Activated CD4-positive, alpha-beta T cell treated with anti-CD3 and anti-CD28 coated beads, Interleukin-2, amount 10 ng/mL, durations not matched to agents 7 days and 5 days (primary cell): ENCODE measurements around the gene TAF10. TPM values are rescaled to one million over a fixed set of nuclear protein-coding genes. Genes with fewer than 3 reads are reported as not detected.

Source experiments
- CTCF ChIA-PET: fragments of 350-600 bp; sonication (Branson Sonifier 250); formaldehyde crosslinking; loops from one replicate; lab custom pipeline; 2021; ENCODE audit warnings: antibody characterized with exemption; lab: Charles Lee
- POLR2A ChIA-PET: fragments of 350-600 bp; sonication (Branson Sonifier 250); formaldehyde crosslinking; loops from one replicate; lab custom pipeline; 2021; ENCODE audit warnings: antibody characterized with exemption; lab: Charles Lee
- DNase-seq: peaks from one replicate; pipeline ENCODE4 v3.0.0-alpha.2; 2020
- H3K27ac Mint-ChIP-seq: one replicate; pipeline ENCODE4 v1.8.0; 2021; ENCODE audit warnings: mild to moderate bottlenecking, moderate library complexity, mixed read lengths
- H3K27me3 Mint-ChIP-seq: one replicate; pipeline ENCODE4 v1.8.0; 2021; ENCODE audit warnings: mixed read lengths
- H3K36me3 Mint-ChIP-seq: one replicate; pipeline ENCODE4 v1.8.0; 2021; ENCODE audit warnings: low read depth, mixed read lengths
- H3K4me1 Mint-ChIP-seq: one replicate; pipeline ENCODE4 v1.8.0; 2021; ENCODE audit warnings: mixed read lengths
- H3K4me3 Mint-ChIP-seq: one replicate; pipeline ENCODE4 v1.8.0; 2021; ENCODE audit warnings: mild to moderate bottlenecking, moderate library complexity, mixed read lengths
- H3K9me3 Mint-ChIP-seq: one replicate; pipeline ENCODE4 v1.8.0; 2021; ENCODE audit warnings: mixed read lengths
- total RNA-seq, 2 experiments: library from RNA; stranded (reverse); gene quantifications; one replicate each; pipeline ENCODE4 v1.2.3, GENCODE V29; 2021

TAF10 gene
- total RNA-seq, 2 experiments from 2014 or later = 138 to 156 TPM

- ChIA-PET CTCF (interaction anchor here (0.8 to 2.4 kb wide), 15 partner anchors 11 to 91 kb away, joined by 3 to 12 read pairs (median 4); partner anchors contain the start of gene MRPL17), POLR2A (interaction anchor here (0.6 to 0.9 kb wide), 2 partner anchors 138 to 144 kb away, joined by 3 read pairs; partner anchors contain the start of genes ARFIP2 and TIMM10B)
- Mint-ChIP-seq H3K27me3 (no peaks in the 10 kb centered on the region), H3K36me3 (peaks cover 16% of the 10 kb centered on the region), H3K4me1 (peaks cover 7% of the 10 kb centered on the region), H3K4me3 (no peak within 1 kb of the TSS), H3K9me3 (no peaks in the 10 kb centered on the region), H3K27ac (no peak within 1 kb of the TSS)
- peak; percentile 94 for DNase-seq
Measured at GRCh38 chr11:6619004-6619745, 7.2 kb upstream of the TAF10 start, which contains the start of gene TPP1. TPP1 (minus strand) TSS chr11:6619422; CDS start chr11:6619400, 22 bp downstream.

- Mint-ChIP-seq H3K4me1 (peaks cover 7% of the 10 kb centered on the region), H3K4me3 (no peak overlapping the region), H3K27ac (no peak overlapping the region)
Measured at GRCh38 chr11:6618117-6619003, 6.3 kb upstream of the TAF10 start.

GRCh38 chr11:6617315-6617781 lies 5.3 kb upstream of the TAF10 start:
- POLR2A ChIA-PET = interaction anchor here (1.0 kb wide), 1 partner anchor 10 kb away, joined by 3 read pairs; no protein-coding TSS in a partner anchor
- CTCF ChIA-PET = interaction anchor here (0.6 to 1.6 kb wide), 6 partner anchors 10 to 54 kb away, joined by 3 to 8 read pairs (median 4); no protein-coding TSS in a partner anchor
- Mint-ChIP-seq H3K9me3 (no peaks in the 10 kb centered on the region), H3K4me3 (no peak overlapping the region), H3K4me1 (peaks cover 7% of the 10 kb centered on the region), H3K27ac (no peak overlapping the region), H3K36me3 (peaks cover 16% of the 10 kb centered on the region), H3K27me3 (no peaks in the 10 kb centered on the region)
- no peak for DNase-seq

More at GRCh38 chr11:6618117-6619003, 6.3 kb upstream of the TAF10 start:
- ChIA-PET POLR2A (interaction anchor here (0.6 to 1.0 kb wide), 3 partner anchors 9 to 143 kb away, joined by 3 read pairs; no protein-coding TSS in a partner anchor), CTCF (interaction anchor here (0.9 to 2.4 kb wide), 17 partner anchors 9 to 92 kb away, joined by 3 to 12 read pairs (median 4); partner anchors contain the start of gene MRPL17)
- H3K36me3 Mint-ChIP-seq = peaks cover 16% of the 10 kb centered on the region
- peak; percentile 57 for DNase-seq
- no peaks in the 10 kb centered on the region for H3K27me3 Mint-ChIP-seq
- H3K9me3 Mint-ChIP-seq = no peaks in the 10 kb centered on the region

GRCh38 chr11:6616596-6617250 lies 4.7 kb upstream of the TAF10 start:
- no peak overlapping the region for H3K4me3 Mint-ChIP-seq
- H3K9me3 Mint-ChIP-seq = no peaks in the 10 kb centered on the region
- no peak for DNase-seq
- H3K36me3 Mint-ChIP-seq = peaks cover 16% of the 10 kb centered on the region
- peaks cover 7% of the 10 kb centered on the region for H3K4me1 Mint-ChIP-seq
- CTCF ChIA-PET = interaction anchor here (0.6 to 1.6 kb wide), 6 partner anchors 10 to 55 kb away, joined by 3 to 8 read pairs (median 4); no protein-coding TSS in a partner anchor
- H3K27ac Mint-ChIP-seq = no peak overlapping the region
- no peaks in the 10 kb centered on the region for H3K27me3 Mint-ChIP-seq
- POLR2A ChIA-PET = interaction anchor here (1.2 kb wide), 1 partner anchor 10 kb away, joined by 3 read pairs; no protein-coding TSS in a partner anchor

GRCh38 chr11:6615882-6616585 lies 4.0 kb upstream of the TAF10 start:
- Mint-ChIP-seq H3K4me3 (no peak overlapping the region), H3K9me3 (no peaks in the 10 kb centered on the region), H3K36me3 (peaks cover 23% of the 10 kb centered on the region), H3K4me1 (peaks cover 12% of the 10 kb centered on the region), H3K27me3 (no peaks in the 10 kb centered on the region), H3K27ac (peak overlapping the region; percentile 39)
- POLR2A ChIA-PET = interaction anchor here (1.2 kb wide), 1 partner anchor 11 kb away, joined by 3 read pairs; no protein-coding TSS in a partner anchor
- DNase-seq = no peak
- CTCF ChIA-PET = interaction anchor here (1.1 to 1.5 kb wide), 3 partner anchors 12 to 67 kb away, joined by 3 to 4 read pairs (median 3); partner anchors contain the start of gene MRPL17

GRCh38 chr11:6615046-6615445 lies 3.0 kb upstream of the TAF10 start:
- Mint-ChIP-seq H3K4me1 (peaks cover 21% of the 10 kb centered on the region), H3K4me3 (no peak overlapping the region), H3K9me3 (no peaks in the 10 kb centered on the region), H3K27me3 (no peaks in the 10 kb centered on the region), H3K36me3 (peaks cover 33% of the 10 kb centered on the region), H3K27ac (no peak overlapping the region)
- ChIA-PET CTCF (interaction anchor here (1.1 to 1.5 kb wide), 3 partner anchors 11 to 68 kb away, joined by 3 to 4 read pairs (median 3); partner anchors contain the start of gene MRPL17), POLR2A (no interaction called here)
- DNase-seq = no peak

- DNase-seq = no peak
- Mint-ChIP-seq H3K9me3 (no peaks in the 10 kb centered on the region), H3K36me3 (peaks cover 39% of the 10 kb centered on the region), H3K4me1 (peaks cover 27% of the 10 kb centered on the region), H3K4me3 (no peak overlapping the region), H3K27ac (no peak overlapping the region), H3K27me3 (no peaks in the 10 kb centered on the region)
- POLR2A ChIA-PET = no interaction called here
- CTCF ChIA-PET = interaction anchor here (3.8 kb wide), 1 partner anchor 69 kb away, joined by 14 read pairs; the partner anchor contains the start of gene MRPL17
Measured at GRCh38 chr11:6614446-6614845, 2.4 kb upstream of the TAF10 start.

GRCh38 chr11:6613496-6613895 lies 1.5 kb upstream of the TAF10 start:
- CTCF ChIA-PET = interaction anchor here (1.3 to 3.8 kb wide), 6 partner anchors 9 to 82 kb away, joined by 4 to 14 read pairs (median 6); partner anchors contain the start of genes ILK and MRPL17
- POLR2A ChIA-PET = no interaction called here

GRCh38 chr11:6611963-6612212 lies 128 bp downstream of the TAF10 start:
- H3K27me3 Mint-ChIP-seq = no peaks in the 10 kb centered on the region
- DNase-seq = no peak
- H3K9me3 Mint-ChIP-seq = no peaks in the 10 kb centered on the region
- ChIA-PET CTCF (interaction anchor here (0.8 to 3.8 kb wide), 12 partner anchors 10 to 233 kb away, joined by 3 to 14 read pairs (median 5); partner anchors contain the start of gene MRPL17), POLR2A (interaction anchor here (0.7 to 1.8 kb wide), 4 partner anchors 9 to 252 kb away, joined by 3 to 7 read pairs (median 5); partner anchors contain the start of gene MRPL17)
- H3K36me3 Mint-ChIP-seq = peaks cover 59% of the 10 kb centered on the region
- peak overlapping the region; percentile 80 for H3K4me3 Mint-ChIP-seq
- H3K27ac Mint-ChIP-seq = peak overlapping the region; percentile 85
- peaks cover 43% of the 10 kb centered on the region for H3K4me1 Mint-ChIP-seq

More at GRCh38 chr11:6613496-6613895, 1.5 kb upstream of the TAF10 start:
- Mint-ChIP-seq H3K27me3 (no peaks in the 10 kb centered on the region), H3K4me1 (peaks cover 33% of the 10 kb centered on the region), H3K4me3 (no peak overlapping the region), H3K36me3 (peaks cover 47% of the 10 kb centered on the region), H3K9me3 (no peaks in the 10 kb centered on the region), H3K27ac (no peak overlapping the region)
- no peak for DNase-seq

GRCh38 chr11:6611092-6611962 lies 689 bp downstream of the TAF10 start:
- Mint-ChIP-seq H3K9me3 (no peaks in the 10 kb centered on the region), H3K4me3 (peak overlapping the region; percentile 80), H3K4me1 (peaks cover 42% of the 10 kb centered on the region), H3K27ac (peak overlapping the region; percentile 85), H3K36me3 (peaks cover 58% of the 10 kb centered on the region), H3K27me3 (no peaks in the 10 kb centered on the region)
- DNase-seq = peak; percentile 30
- ChIA-PET POLR2A (interaction anchor here (0.7 to 1.8 kb wide), 4 partner anchors 9 to 252 kb away, joined by 3 to 7 read pairs (median 5); partner anchors contain the start of gene MRPL17), CTCF (interaction anchor here (0.8 to 3.8 kb wide), 11 partner anchors 10 to 232 kb away, joined by 3 to 14 read pairs (median 5); partner anchors contain the start of gene MRPL17)
